ENCODE measurements around the gene RALGAPA1. TPM values are rescaled to one million over a fixed set of nuclear protein-coding genes. Genes with fewer than 3 reads are reported as not detected.

The RALGAPA1 gene
- polyA plus RNA-seq, 1 of the 3 experiments (the other 2 are of a cell fraction): 3.6 TPM

DNA sequence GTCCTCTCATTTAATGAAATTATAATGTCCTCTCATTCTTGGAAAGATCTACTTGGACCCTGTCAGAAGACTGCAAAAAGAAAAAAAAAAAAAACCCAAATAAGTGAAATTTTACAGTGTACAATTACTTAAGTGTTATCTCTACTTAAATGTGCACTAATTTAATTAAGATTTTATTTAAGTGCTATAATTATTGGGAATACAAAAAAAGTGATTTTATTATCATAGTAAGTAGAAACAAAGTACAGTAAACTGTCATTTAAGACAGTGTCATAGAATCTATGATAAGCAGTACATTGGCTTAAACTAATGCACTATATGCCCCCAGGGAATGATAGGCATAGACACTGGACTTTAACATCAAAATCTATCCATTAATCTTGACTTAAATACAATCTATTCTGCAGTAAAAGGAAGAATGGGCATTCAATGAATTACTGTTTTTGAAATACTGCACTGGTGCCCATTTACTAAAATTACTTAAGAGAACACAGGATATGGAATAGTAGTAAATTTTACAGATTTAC lies 251.8 kb downstream of the RALGAPA1 start:
- Histone ChIP-seq H3F3A (replicated peaks; ENCODE audit: insufficient read depth) (peaks cover 6% of the 10 kb centered on the region), H4K20me1 (ENCODE audit: insufficient read depth) (no peaks in the 10 kb centered on the region), H3K27me3 (ENCODE audit: insufficient read depth) (no peaks in the 10 kb centered on the region), H3K27ac (ENCODE audit: low read depth in 2 of 2, low read length in 1 of 2) (peak overlapping the region in 1 of 2 experiments; percentile 98; a peak in 2 of 4 replicates), H2AFZ (ENCODE audit: low read depth) (no peak overlapping the region), H3K9me3 (no peaks in the 10 kb centered on the region), H3K4me2 (no peak overlapping the region), H3K79me2 (ENCODE audit: insufficient read depth) (no peaks in the 10 kb centered on the region), H3K9me2 (no peaks in the 10 kb centered on the region), H3K4me1 (ENCODE audit: control insufficient read depth in 1 of 2, insufficient read depth in 2 of 2, low read depth in 1 of 2, low read length in 1 of 2) (peaks cover 0 to 26% of the 10 kb centered on the region in 2 experiments; a peak in 3 of 4 replicates), H3K9ac (no peak overlapping the region), H3K36me3 (replicated peaks in 1 of 2; ENCODE audit: control insufficient read depth in 1 of 2, insufficient read depth in 2 of 2, low read length in 1 of 2) (no peaks in the 10 kb centered on the region), H3K4me3 (ENCODE audit: low read depth in 2 of 2, low read length in 1 of 2) (no peak overlapping the region)
- peak; percentile 57 for DNase-seq
- CTCF ChIA-PET: interaction anchor here (0.5 to 1.5 kb wide), 3 partner anchors 8 to 130 kb away, joined by 3 to 5 read pairs (median 4); no protein-coding TSS in a partner anchor
- POLR2A ChIA-PET: interaction anchor here (0.6 to 2.2 kb wide), 6 partner anchors 15 to 682 kb away, joined by 3 to 37 read pairs (median 6); partner anchors contain the start of genes BAZ1A and INSM2
- TF ChIP-seq RXRA (IDR thresholded peaks at IDR 0.05; ENCODE audit: borderline replicate concordance, low read depth) (no peak), MEF2A (IDR thresholded peaks at IDR 0.05; ENCODE audit: borderline replicate concordance, low read depth) (no peak), GABPA (IDR thresholded peaks at IDR 0.05; ENCODE audit: low read depth) (no peak), EP300 (IDR thresholded peaks at IDR 0.05; ENCODE audit: borderline replicate concordance in 1 of 2, low read depth in 1 of 2, low read length in 1 of 2) (peak; percentile 17 to 99; a peak in 2 of 4 replicates), NRF1 (IDR thresholded peaks at IDR 0.05; ENCODE audit: low read depth, low read length) (no peak), GATA2 (CRISPR knock-in tag; IDR thresholded peaks at IDR 0.05) (peak; percentile 96), TAF1 (IDR thresholded peaks at IDR 0.05; ENCODE audit: borderline replicate concordance, low read depth, low read length) (no peak), SIN3A (IDR thresholded peaks at IDR 0.05; ENCODE audit: borderline replicate concordance, low read depth, low read length) (no peak), TCF12 (IDR thresholded peaks at IDR 0.05) (peak; percentile 47), RFX5 (IDR thresholded peaks at IDR 0.05; ENCODE audit: low read length) (no peak), ELF1 (IDR thresholded peaks at IDR 0.05) (no peak), EZH2phosphoT487 (IDR thresholded peaks at IDR 0.05; ENCODE audit: borderline replicate concordance, low read depth) (no peak), ZBTB33 (IDR thresholded peaks at IDR 0.05; ENCODE audit: borderline replicate concordance, low read depth) (no peak), JUND (IDR thresholded peaks at IDR 0.05) (0 out of 2 replicates have a peak, but pooled peaks have one; percentile 14), CHD2 (IDR thresholded peaks at IDR 0.05; ENCODE audit: low read length, partially characterized antibody) (peak; percentile 72), YY1 (IDR thresholded peaks at IDR 0.05; ENCODE audit: low read depth) (no peak), POLR2AphosphoS5 (IDR thresholded peaks at IDR 0.05; ENCODE audit: low read depth, low read length) (peak; percentile 40; the same call in 1 of the 2 replicates), FOXM1 (IDR thresholded peaks at IDR 0.05; ENCODE audit: low read depth) (no peak), NFIC (IDR thresholded peaks at IDR 0.05; ENCODE audit: borderline replicate concordance) (no peak), MXI1 (IDR thresholded peaks at IDR 0.05; ENCODE audit: low read depth, low read length) (peak; percentile 56; the same call in 1 of the 2 replicates), USF2 (IDR thresholded peaks at IDR 0.05; ENCODE audit: borderline replicate concordance, low read depth, low read length) (no peak), FOSL2 (IDR thresholded peaks at IDR 0.05; ENCODE audit: borderline replicate concordance, low read depth) (no peak), TEAD4 (IDR thresholded peaks at IDR 0.05; ENCODE audit: borderline replicate concordance, insufficient read depth) (peak; percentile 86), SMC3 (IDR thresholded peaks at IDR 0.05; ENCODE audit: low read depth, low read length) (no peak), RCOR1 (IDR thresholded peaks at IDR 0.05; ENCODE audit: low read length) (peak; percentile 79)
- TF ChIP-seq, protein P1, sequence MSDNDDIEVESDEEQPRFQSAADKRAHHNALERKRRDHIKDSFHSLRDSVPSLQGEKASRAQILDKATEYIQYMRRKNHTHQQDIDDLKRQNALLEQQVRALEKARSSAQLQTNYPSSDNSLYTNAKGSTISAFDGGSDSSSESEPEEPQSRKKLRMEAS (IDR thresholded peaks at IDR 0.05; ENCODE audit: low read depth): no peak
- TF ChIP-seq, protein P2, sequence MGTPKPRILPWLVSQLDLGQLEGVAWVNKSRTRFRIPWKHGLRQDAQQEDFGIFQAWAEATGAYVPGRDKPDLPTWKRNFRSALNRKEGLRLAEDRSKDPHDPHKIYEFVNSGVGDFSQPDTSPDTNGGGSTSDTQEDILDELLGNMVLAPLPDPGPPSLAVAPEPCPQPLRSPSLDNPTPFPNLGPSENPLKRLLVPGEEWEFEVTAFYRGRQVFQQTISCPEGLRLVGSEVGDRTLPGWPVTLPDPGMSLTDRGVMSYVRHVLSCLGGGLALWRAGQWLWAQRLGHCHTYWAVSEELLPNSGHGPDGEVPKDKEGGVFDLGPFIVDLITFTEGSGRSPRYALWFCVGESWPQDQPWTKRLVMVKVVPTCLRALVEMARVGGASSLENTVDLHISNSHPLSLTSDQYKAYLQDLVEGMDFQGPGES (IDR thresholded peaks at IDR 0.05; ENCODE audit: low read depth, low read length): no peak
- TF ChIP-seq, protein P3, sequence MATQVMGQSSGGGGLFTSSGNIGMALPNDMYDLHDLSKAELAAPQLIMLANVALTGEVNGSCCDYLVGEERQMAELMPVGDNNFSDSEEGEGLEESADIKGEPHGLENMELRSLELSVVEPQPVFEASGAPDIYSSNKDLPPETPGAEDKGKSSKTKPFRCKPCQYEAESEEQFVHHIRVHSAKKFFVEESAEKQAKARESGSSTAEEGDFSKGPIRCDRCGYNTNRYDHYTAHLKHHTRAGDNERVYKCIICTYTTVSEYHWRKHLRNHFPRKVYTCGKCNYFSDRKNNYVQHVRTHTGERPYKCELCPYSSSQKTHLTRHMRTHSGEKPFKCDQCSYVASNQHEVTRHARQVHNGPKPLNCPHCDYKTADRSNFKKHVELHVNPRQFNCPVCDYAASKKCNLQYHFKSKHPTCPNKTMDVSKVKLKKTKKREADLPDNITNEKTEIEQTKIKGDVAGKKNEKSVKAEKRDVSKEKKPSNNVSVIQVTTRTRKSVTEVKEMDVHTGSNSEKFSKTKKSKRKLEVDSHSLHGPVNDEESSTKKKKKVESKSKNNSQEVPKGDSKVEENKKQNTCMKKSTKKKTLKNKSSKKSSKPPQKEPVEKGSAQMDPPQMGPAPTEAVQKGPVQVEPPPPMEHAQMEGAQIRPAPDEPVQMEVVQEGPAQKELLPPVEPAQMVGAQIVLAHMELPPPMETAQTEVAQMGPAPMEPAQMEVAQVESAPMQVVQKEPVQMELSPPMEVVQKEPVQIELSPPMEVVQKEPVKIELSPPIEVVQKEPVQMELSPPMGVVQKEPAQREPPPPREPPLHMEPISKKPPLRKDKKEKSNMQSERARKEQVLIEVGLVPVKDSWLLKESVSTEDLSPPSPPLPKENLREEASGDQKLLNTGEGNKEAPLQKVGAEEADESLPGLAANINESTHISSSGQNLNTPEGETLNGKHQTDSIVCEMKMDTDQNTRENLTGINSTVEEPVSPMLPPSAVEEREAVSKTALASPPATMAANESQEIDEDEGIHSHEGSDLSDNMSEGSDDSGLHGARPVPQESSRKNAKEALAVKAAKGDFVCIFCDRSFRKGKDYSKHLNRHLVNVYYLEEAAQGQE (IDR thresholded peaks at IDR 0.05; ENCODE audit: low read depth, low read length): no peak
